GM19023 (cell line): ENCODE measurements around the gene GAD1.

Source experiments
- ATAC-seq: cut with Tn5 transposase; IDR thresholded peaks from one replicate; pipeline ENCODE4 v1.9.1; 2021; ENCODE audit warnings: mild to moderate bottlenecking, moderate library complexity; ENCODE audit not compliant: unreplicated experiment

The GAD1 gene

DNA sequence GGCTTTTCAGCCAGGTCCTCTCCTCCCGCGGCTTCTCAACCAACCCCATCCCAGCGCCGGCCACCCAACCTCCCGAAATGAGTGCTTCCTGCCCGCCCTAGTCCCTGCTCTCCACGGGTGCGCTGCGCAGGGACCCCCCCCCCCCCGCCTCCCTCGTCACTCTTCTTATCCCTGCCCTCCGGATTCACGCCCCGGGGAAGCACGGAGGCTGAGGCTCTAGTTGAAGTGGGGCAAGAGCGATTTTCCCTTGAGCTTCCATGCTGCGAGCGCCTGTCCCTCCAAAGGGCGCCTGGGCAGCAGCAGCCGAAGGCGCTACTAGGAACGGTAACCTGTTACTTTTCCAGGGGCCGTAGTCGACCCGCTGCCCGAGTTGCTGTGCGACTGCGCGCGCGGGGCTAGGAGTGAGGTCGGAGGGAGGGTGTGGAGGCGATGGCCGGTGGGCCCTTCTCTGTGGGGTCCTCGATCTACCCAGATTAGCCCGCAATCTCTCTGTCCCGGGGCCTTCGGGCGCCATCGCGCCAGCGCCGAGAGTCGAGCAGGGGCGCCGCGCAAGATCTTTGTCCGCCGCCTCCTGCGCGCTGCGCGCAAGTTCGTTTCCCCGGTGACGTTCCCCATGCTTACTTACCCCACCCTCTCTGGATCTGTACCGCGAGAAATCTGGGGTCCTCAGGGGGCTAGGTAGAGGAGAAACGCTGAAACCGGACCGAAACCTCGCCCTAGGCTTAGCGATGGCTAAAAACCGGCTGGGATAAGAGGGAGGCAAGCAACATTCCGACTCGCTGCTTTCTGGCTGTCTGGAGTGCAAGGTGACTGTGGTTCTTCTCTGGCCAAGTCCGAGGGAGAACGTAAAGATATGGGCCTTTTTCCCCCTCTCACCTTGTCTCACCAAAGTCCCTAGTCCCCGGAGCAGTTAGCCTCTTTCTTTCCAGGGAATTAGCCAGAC is 677 bp downstream of the GAD1 start:
- ATAC-seq: no peak

- no peak for ATAC-seq
Measured at GRCh38 chr2:170818036-170818751, 1.5 kb downstream of the GAD1 start.

DNA sequence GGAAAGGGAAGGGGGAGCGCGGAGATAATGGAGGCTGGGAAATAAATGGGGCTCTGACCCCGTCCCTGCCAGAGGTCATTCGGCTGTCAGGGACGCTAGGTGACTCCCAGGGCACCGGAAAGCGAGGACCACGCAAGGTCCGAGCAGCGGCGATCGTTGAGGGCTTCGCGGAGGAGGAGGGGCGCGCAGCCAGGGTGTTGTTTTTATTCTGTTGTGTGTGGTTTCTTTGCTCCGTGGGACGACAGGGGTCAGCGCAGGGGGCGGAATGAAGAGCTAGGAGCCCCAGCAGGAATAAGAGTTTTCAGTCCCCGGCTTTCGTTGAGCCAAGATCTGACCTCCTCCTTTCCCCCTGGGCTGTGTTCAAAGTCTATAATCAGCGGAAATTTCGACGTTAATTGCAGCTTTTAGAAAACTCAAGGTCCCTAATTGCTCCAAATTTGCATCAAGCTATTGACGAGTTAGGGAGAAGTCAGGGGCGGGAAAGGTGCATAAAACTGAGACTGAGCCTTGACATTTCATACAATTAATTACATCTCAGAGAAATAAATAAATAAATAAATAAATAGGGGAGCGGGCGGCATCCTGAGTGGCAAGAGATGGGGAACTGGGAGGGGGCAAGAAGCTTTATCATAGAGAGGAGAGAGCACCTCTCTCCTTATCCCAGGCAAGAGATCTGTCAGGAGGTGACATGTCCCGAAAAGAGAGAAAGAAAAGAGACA is 2.2 kb downstream of the GAD1 start:
- ATAC-seq: no peak

DNA sequence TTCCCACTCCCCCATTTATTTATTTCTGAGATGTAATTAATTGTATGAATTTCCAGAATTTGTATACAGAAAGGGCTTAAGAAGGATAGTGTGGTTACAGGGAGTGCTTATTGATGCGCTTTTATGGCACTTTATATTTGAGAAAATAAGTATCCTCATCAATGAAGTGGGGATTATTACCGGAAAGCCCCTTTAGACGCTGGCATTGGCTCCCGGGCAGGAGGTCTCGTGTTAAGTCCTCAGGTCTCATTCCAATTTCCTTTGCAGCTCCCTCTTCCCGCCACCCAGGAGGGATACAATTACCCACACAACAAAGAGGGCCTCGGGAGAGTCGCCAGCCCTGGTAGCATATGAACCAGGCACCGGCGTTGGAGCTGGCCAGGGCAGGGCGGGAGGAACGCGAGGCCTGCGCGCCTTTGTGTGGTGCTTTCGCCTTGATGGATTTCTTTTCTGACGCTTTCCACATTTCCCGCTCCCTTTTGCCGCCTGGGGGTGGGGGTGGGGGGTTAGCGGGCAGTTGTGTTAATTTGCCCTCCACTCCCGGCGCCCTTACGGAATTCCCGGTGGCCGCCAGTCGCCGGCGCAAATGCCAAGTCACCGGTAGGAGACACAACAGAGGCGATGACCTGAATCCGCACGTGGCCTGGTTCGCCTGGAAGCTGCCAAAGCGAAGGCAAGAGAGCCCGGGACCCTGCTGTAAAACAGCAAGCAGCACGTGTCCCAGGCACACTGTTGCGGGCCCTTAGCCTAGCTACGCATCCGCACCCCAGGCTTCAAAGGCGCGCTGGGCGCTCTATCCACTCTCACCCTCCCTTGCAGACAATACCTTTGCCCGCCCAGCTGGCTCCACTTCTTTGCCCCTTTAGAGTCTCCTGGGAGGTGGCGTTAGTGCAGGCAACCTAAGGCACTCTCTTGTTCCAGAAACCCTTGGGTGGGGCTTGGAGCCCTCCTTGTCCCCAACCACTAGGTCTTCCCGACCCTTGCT is 3.3 kb downstream of the GAD1 start:
- ATAC-seq: no peak

- no peak for ATAC-seq
Measured at GRCh38 chr2:170820757-170821530, 4.3 kb downstream of the GAD1 start.

DNA sequence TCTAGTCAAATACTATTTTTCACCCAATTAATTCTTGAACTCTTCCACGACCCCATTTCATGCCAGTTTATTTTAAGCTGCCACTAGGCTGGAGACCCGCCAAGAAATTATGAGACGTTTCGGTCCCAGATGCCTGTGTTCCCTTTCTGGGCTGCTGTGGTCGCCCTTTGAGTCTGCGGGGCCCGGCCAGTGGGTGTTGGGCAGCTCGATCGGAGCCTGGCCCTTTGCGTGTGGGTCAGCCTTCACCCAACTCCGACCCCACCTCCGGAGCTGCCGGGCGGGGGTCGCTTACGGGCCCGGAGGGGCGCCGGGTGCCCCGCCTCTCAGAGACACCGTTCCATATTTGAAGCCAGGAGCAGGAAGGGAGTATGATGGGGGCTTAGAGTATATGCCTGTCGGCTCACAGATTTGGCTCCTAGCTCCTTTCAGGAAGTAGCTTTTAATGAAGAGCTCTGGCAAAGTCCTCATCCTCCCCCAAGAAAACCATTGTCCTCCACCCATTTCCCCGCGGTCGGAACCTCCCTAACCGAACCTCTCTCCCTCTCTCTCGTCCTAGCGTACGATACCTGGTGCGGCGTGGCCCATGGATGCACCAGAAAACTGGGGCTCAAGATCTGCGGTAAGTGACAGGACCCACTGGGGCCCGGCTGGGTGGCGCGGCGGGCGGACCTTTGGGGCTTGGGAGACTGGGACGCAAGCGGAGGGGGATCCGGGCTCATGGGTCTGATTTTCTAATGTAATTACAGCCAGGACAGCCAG is 5.0 kb downstream of the GAD1 start:
- ATAC-seq: no peak

DNA sequence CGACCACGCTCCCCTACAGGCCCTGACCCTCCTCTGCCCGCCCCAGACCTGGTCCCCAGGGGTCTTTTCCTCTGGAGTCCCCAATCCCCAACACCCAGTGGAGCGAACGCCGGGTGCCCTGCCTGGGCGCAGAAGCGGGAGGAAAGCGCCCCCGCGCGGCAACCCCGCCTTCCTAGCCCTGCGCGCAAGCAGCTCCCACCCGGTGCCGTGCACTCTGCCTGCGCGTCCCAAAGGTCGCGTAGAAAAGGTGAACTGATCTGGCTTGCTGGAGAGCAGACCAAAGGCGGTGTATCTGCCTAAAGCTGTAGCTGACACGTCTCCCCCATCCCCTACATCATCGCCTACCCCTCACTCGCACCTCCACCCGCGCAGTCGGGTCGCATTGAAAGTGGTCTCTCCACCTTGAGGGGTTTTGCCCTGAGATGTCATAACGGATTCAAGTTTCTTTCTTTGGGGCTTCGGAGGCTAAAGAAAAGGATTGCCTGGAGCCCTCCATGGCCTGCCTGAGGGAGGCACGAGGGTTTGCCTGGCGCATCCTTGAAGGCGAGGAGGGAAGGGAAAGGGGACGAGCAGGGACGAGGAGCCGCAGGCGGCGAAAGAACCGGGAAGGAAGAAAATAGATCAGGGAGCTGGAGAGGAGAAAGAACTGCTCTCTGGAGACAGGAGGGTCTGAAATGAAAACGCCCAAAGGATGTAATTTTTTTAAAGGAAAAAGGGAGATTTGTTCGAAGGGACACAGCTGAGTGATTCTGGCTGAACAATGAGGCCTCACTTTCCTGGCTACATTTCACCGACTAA is 5.8 kb downstream of the GAD1 start:
- no peak for ATAC-seq

GRCh38 chr2:170823088-170823897 is 6.6 kb downstream of the GAD1 start:
- no peak for ATAC-seq

- no peak for ATAC-seq
Measured at GRCh38 chr2:170823898-170824215, 7.2 kb downstream of the GAD1 start.

- no peak for ATAC-seq
Measured at GRCh38 chr2:170824526-170825015, 7.9 kb downstream of the GAD1 start.

GRCh38 chr2:170827841-170828532 is 11.3 kb downstream of the GAD1 start:
- no peak for ATAC-seq

DNA sequence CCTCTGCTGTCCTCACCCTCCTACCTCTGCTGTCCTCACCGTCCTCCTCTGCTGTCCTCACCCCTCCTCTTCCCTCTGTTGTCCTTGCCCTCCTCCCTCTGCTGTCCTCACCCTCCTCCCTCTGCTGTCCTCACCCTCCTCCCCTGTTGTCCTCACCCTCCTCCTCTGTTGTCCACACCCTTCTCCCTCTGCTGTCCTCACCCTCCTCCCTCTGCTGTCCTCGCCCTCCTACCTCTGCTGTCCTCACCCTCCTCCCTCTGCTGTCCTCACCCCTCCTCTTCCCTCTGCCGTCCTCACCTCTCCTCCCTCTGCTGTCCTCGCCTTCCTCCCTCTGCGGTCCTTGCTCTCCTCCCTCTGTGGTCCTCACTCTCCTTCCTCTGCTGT is 11.8 kb downstream of the GAD1 start:
- no peak for ATAC-seq

GRCh38 chr2:170829036-170829435 is 12.3 kb downstream of the GAD1 start:
- no peak for ATAC-seq

DNA sequence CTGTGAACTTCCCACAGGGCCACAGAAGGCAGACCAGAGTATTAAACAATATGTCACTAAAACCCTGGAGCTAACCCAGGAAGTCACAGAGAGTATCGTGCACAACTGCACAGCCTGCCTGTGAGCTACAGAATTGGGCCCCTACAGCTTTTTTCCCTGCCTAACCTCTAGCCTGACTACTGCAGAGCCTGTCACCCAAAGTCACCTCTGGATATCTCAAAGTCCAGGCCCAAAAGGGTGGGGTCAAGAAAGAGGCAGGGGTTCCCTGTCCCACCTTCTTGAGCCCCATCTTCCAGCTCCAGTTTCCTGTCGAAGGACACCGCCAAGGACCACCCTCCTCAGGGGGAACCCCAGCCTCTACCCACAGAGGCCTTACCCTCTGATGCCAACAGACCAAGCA is 13.5 kb downstream of the GAD1 start:
- ATAC-seq: no peak

DNA sequence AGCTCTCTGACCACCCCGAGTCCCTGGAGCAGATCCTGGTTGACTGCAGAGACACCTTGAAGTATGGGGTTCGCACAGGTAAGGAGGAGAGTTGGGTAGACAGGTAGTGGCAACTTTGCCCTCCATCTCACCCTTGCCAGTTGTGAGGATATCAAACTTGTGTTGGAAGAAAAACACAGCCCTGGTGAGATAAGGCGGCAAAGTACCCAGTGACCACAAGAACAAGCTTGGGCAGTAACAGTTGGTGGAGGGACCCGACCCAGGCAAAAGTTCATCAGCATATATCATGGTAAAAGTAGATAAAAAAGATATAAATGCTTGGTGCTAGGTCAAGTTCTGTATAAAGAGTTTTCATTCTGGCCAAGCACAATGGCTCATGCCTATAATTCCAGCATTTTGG is 14.4 kb downstream of the GAD1 start:
- ATAC-seq: no peak

GRCh38 chr2:170836027-170836426 is 19.3 kb downstream of the GAD1 start:
- ATAC-seq: no peak
